Smooth muscle cell (in vitro differentiated cells): ENCODE data around the gene PLD4. TPM values are rescaled to one million over a fixed set of nuclear protein-coding genes. Genes with fewer than 3 reads are reported as not detected.

Experiments
- DNase-seq: peaks from one replicate; lab custom pipeline; 2025; ENCODE audit not compliant: unreplicated experiment; lab: John Stamatoyannopoulos, UW
- H2AFZ ChIP-seq: fragments of 200-600 bp; sonication (generic); 2 replicates; pipeline ENCODE4 v1.6.0; 2016; ENCODE audit warnings: antibody characterized with exemption, low read depth, mild to moderate bottlenecking
- H3F3A ChIP-seq: fragments of 200-600 bp; sonication (generic); 2 replicates; pipeline ENCODE4 v1.6.0; 2017; ENCODE audit warnings: antibody characterized with exemption, low read depth
- H3K27ac ChIP-seq: fragments of 200-600 bp; sonication (generic); 2 replicates; pipeline ENCODE4 v1.5.1; 2016; ENCODE audit warnings: low read depth, mild to moderate bottlenecking
- H3K27me3 ChIP-seq: fragments of 200-600 bp; sonication (generic); 2 replicates; pipeline ENCODE4 v1.6.1; 2016; ENCODE audit warnings: low read depth, mild to moderate bottlenecking
- H3K36me3 ChIP-seq: fragments of 200-600 bp; sonication (generic); 2 replicates; pipeline ENCODE4 v1.5.1; 2016; ENCODE audit warnings: low read depth
- H3K4me1 ChIP-seq: fragments of 200-600 bp; sonication (generic); 2 replicates; pipeline ENCODE4 v1.5.1; 2016; ENCODE audit warnings: low read depth
- H3K4me2 ChIP-seq: fragments of 200-600 bp; sonication (generic); 2 replicates; pipeline ENCODE4 v1.6.0; 2016; ENCODE audit warnings: mild to moderate bottlenecking
- H3K4me3 ChIP-seq: fragments of 200-600 bp; sonication (generic); 2 replicates; pipeline ENCODE4 v1.5.1; 2016; ENCODE audit warnings: mild to moderate bottlenecking
- H3K79me2 ChIP-seq: fragments of 200-600 bp; sonication (generic); 2 replicates; pipeline ENCODE4 v1.6.0; 2016; ENCODE audit warnings: low read depth, mild to moderate bottlenecking
- H3K9ac ChIP-seq: fragments of 200-600 bp; sonication (generic); 2 replicates; pipeline ENCODE4 v1.6.0; 2016; ENCODE audit warnings: low read depth
- H3K9me3 ChIP-seq: fragments of 200-600 bp; sonication (generic); replicated peaks from 2 replicates; pipeline ENCODE4 v1.5.1; 2016; ENCODE audit warnings: low read depth
- H4K20me1 ChIP-seq: fragments of 200-600 bp; sonication (generic); 2 replicates; pipeline ENCODE4 v1.6.0; 2016; ENCODE audit warnings: low read depth
- CTCF ChIP-seq: fragments of 200-600 bp; sonication (generic); IDR thresholded peaks from 2 replicates; pipeline ENCODE4 v1.5.1; 2017; ENCODE audit warnings: borderline replicate concordance, mild to moderate bottlenecking, antibody characterized with exemption; ENCODE audit not compliant: insufficient read depth, poor library complexity, severe bottlenecking
- WGBS: methylation state at CpG from one replicate; pipeline ENCODE4 v1.1.7; 2016; ENCODE audit warnings: low lambda C conversion rate; 5-methylcytosine and 5-hydroxymethylcytosine counted together
- polyA plus RNA-seq: library from polyadenylated mRNA; unstranded; fragments of >200 nt; fragmentation: Nextera tagmentation; extraction: Ambion mirVana; gene quantifications from 2 replicates; pipeline ENCODE4 v1.2.1, GENCODE V29; 2016
- total RNA-seq: library from RNA; depleted of rRNA; stranded (reverse); fragments of >200 nt; gene quantifications from 2 replicates; pipeline ENCODE4 v1.2.3, GENCODE V29; 2014

PLD4 gene
- total and polyA plus RNA-seq, 2 experiments from 2014 or later, result 0.06 to 0.09 TPM

GRCh38 chr14:104969741-104970230 is 45.1 kb downstream of the PLD4 start:
- Histone ChIP-seq H3K9ac (peak overlapping the region; percentile 77), H2AFZ (no peak overlapping the region), H3K27ac (peak overlapping the region; percentile 91), H3K4me2 (peak overlapping the region; percentile 78), H3K79me2 (no peaks in the 10 kb centered on the region), H3K4me1 (peaks cover 32% of the 10 kb centered on the region), H4K20me1 (peaks cover 14% of the 10 kb centered on the region), H3K36me3 (no peaks in the 10 kb centered on the region), H3K9me3 (no peaks in the 10 kb centered on the region), H3K4me3 (peak overlapping the region; percentile 9), H3F3A (peaks cover 3% of the 10 kb centered on the region), H3K27me3 (no peaks in the 10 kb centered on the region)
- DNase-seq, result no peak
- no peak for TF ChIP-seq CTCF
- 95% methylated on average over 7 of the region's 10 CpGs for WGBS

GRCh38 chr14:104970231-104971068 is 45.8 kb downstream of the PLD4 start:
- peaks cover 32% of the 10 kb centered on the region for H3K4me1 ChIP-seq
- H2AFZ ChIP-seq, result no peak overlapping the region
- H3K9ac ChIP-seq, result peak overlapping the region; percentile 77
- H3K79me2 ChIP-seq, result no peaks in the 10 kb centered on the region
- 65% methylated on average over 16 of the region's 19 CpGs for WGBS
- H3K27me3 ChIP-seq, result no peaks in the 10 kb centered on the region
- H3K9me3 ChIP-seq, result no peaks in the 10 kb centered on the region
- TF ChIP-seq CTCF, result no peak
- H3K4me3 ChIP-seq, result peak overlapping the region; percentile 9
- H3F3A ChIP-seq, result peaks cover 3% of the 10 kb centered on the region
- DNase-seq, result no peak
- no peaks in the 10 kb centered on the region for H3K36me3 ChIP-seq
- H3K4me2 ChIP-seq, result peak overlapping the region; percentile 78
- peaks cover 12% of the 10 kb centered on the region for H4K20me1 ChIP-seq
- peak overlapping the region; percentile 91 for H3K27ac ChIP-seq

- H2AFZ ChIP-seq, result no peak overlapping the region
- no peak overlapping the region for H3K4me3 ChIP-seq
- no peaks in the 10 kb centered on the region for H3K9me3 ChIP-seq
- peaks cover 3% of the 10 kb centered on the region for H3F3A ChIP-seq
- WGBS, result 92% methylated on average over 12 of the region's 12 CpGs
- H4K20me1 ChIP-seq, result peaks cover under 1% of the 10 kb centered on the region
- H3K79me2 ChIP-seq, result no peaks in the 10 kb centered on the region
- no peak for DNase-seq
- H3K27me3 ChIP-seq, result no peaks in the 10 kb centered on the region
- TF ChIP-seq CTCF, result no peak
- peaks cover 32% of the 10 kb centered on the region for H3K4me1 ChIP-seq
- H3K36me3 ChIP-seq, result no peaks in the 10 kb centered on the region
- peak overlapping the region; percentile 77 for H3K9ac ChIP-seq
- H3K27ac ChIP-seq, result peak overlapping the region; percentile 91
- H3K4me2 ChIP-seq, result no peak overlapping the region
Observed at GRCh38 chr14:104971447-104972240, 47.0 kb downstream of the PLD4 start.
